Measurements from ENCODE around the gene KCTD10.

DNA sequence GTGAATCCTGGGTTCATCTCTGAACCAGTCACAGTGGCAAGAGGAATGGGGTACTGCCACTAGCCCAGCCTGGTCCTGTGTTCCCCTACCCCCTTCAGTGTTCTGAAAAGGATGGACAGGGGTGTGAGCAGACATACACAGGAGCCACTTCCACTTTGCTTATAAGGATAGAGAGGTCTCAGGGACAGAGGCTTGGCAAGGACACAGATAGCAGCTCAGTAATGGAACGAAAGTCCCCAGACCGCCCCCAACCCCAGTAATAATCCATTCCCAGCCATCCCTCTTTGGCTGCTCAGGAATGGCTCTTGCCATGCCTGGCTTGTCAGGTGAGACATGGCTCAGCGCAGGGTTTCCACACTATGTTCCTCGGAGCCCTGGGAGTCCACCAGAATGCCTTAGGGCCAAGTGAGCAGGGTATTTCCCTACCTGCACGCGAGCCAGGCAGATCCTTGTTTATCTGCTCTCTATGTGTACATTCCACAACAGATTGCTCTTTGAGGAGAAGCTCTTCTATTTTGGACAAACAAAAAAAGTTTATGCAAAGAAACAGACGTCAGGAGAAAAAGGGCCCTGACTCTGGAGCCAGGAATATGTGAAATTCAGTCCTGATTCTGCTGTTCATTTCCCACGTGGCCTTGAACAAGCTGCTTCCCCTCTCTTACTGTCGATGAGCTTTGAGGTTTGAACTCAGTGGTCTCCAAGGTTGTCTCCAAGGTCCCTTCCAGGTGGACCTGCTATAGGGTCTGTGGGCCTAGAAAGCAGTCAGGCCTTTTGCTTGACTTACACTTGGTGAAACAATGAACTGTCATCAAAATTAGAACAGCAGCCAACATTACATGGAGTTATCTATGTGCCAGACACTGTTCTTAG is 10.3 kb upstream of the KCTD10 start:
- TF ChIP-seq, protein P1, sequence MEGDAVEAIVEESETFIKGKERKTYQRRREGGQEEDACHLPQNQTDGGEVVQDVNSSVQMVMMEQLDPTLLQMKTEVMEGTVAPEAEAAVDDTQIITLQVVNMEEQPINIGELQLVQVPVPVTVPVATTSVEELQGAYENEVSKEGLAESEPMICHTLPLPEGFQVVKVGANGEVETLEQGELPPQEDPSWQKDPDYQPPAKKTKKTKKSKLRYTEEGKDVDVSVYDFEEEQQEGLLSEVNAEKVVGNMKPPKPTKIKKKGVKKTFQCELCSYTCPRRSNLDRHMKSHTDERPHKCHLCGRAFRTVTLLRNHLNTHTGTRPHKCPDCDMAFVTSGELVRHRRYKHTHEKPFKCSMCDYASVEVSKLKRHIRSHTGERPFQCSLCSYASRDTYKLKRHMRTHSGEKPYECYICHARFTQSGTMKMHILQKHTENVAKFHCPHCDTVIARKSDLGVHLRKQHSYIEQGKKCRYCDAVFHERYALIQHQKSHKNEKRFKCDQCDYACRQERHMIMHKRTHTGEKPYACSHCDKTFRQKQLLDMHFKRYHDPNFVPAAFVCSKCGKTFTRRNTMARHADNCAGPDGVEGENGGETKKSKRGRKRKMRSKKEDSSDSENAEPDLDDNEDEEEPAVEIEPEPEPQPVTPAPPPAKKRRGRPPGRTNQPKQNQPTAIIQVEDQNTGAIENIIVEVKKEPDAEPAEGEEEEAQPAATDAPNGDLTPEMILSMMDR (conservative IDR thresholded peaks at IDR 0.05), result no peak
- TF ChIP-seq EZH2 (IDR thresholded peaks at IDR 0.05; ENCODE audit: low read depth), result no peak

Measured in PC-9 (cell line).